Stimulated activated CD4-positive, alpha-beta T cell treated with anti-CD3 and anti-CD28 coated beads, Interleukin-1b, Interleukin-23, amount 100 ng/mL, for 4 hours (primary cell): ENCODE results near the gene MINPP1.
"Not testable (repeated sequence)": the region's sequence is repeated elsewhere in the genome, so short reads cannot be mapped to it uniquely, and the experiment has no call there.

Source experiments
- DNase-seq, 2 donors: peaks; one replicate each; pipeline ENCODE4 v3.0.0-alpha.2; 2020; ENCODE audit warnings: low read depth in 2 of 2

MINPP1 gene

DNA sequence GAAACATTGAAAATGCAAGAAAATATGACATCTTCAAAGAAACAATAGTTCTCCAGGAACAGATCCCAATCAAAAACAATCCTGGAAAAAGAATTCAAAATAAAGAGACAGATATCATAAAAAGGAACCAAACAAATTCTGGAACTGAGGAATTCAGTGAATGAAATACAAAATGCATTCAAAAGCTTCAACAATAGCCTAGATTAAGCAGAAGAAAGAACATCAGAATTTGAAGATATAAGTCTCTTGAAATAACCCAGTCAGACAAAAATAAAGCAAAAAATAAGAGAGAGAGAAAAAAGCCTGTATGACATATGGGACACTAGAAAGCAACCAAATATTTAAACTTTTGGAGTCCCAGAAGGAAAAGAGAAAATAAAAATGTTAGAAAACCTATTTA is 60.3 kb downstream of the MINPP1 start:
- DNase-seq, result no peak

DNA sequence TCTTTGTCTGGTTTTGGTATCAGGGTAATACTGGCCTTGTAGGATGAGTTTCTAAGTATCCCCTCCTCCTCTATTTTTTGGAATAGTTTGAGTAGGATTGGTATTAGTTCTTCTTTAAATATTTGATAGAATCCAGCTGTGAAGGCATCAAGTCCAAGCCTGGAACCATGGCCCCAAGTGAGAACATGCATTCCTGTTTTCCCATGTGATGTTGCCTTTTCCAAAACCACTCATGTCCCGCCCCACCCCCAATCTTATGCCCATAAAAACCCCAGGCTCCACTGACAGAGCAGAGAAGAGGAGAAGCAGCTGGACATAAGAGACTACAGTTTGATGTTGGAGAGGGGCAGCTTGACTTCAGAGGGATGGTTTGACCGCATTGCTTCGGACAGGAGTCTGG is 71.2 kb downstream of the MINPP1 start:
- no peak for DNase-seq

DNA sequence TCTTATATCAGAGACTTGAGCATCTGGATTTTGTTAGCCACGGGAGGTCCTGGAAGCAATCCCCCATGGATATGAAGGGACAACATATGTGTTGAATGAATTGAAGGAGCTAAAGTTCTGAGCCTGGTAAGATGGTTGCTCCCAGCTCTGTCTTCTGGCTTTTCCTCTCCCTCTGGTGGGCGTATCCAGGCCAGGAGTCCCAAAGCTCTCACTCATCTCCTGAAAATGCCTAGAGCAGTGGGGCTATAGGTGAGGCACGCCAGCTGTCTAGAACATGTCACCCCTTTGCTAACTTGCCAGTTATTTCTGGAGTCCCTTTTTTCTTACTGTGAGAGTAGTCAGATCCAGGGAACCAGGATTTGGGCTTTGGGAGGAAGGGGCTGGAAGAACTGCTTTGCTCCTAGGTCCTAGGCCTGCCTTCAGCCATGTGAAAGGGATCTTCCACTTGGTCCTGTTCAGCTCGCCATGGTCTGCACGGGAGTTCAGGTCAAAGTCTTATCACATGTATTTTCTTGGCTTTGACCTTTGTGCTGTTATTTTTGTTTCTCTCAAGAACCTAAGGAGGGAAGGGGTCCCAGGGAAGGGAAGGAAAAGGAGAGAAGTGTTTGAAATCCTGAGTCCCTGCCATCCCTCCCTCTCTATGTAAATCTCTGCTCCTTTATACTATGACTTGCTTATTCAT is 73.6 kb downstream of the MINPP1 start:
- DNase-seq, result no peak

DNA sequence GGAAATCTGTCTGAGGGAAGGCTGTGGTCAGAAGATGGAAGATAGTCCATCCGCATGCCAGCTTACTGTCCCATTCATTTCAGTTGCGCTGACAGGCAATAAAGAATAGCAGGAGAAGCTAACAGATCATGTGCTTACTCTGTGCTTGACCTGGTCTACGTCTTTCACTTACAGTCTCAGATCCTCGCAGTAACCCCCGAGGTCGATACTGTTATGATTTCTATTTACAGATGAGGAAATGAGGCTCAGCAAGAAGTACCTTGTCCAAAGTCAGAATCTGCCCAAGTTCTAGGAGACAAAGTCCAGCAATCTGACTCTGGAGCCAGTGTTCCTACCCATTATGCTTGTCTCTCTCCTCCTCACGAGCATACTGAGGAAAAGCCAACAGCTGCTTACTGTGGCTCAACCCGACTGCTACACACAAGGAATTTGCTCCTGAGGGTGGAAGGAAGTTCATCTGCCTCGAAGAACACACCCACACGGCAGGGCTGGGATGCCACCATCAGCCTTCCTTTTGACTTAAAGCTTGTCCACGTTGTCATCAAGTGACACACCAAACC is 74.2 kb downstream of the MINPP1 start:
- DNase-seq, result no peak

DNA sequence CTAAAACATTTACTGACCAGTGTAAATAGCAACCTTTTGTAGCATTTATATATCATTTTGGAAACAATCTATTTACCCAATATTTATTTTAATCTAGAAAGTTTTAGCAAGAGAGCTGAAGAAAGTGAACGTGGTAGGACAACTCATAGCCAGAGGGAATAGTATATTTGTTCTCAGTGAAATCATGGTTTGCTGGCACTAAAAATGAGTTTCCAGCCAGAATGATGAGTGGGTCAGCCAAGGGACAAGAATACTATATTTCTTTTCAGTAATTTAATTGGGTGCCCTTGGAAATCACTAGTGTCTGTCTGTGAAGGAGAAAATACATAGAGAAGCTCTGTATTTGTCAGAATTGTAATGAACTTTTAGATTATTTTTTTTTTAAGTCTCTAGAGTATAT is 74.9 kb downstream of the MINPP1 start:
- DNase-seq, result no peak

DNA sequence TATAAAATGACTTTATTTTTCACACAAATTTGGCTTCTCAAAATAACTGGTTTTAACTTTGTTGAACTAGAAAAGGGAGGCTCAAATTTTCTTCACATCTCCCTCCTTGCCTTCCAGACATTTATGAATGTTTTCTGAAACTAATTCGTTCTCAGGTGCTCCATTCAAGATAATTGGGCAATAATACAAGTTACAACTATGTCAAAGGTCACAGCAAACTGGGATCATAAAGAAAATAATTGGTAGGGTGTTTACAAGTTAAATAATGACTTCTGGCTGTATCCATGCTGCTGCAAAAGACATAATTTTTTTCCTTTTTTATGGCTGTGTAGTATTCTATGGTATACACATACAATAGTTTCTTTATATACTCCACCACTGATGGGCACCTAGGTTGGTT is 75.3 kb downstream of the MINPP1 start:
- DNase-seq, result no peak

DNA sequence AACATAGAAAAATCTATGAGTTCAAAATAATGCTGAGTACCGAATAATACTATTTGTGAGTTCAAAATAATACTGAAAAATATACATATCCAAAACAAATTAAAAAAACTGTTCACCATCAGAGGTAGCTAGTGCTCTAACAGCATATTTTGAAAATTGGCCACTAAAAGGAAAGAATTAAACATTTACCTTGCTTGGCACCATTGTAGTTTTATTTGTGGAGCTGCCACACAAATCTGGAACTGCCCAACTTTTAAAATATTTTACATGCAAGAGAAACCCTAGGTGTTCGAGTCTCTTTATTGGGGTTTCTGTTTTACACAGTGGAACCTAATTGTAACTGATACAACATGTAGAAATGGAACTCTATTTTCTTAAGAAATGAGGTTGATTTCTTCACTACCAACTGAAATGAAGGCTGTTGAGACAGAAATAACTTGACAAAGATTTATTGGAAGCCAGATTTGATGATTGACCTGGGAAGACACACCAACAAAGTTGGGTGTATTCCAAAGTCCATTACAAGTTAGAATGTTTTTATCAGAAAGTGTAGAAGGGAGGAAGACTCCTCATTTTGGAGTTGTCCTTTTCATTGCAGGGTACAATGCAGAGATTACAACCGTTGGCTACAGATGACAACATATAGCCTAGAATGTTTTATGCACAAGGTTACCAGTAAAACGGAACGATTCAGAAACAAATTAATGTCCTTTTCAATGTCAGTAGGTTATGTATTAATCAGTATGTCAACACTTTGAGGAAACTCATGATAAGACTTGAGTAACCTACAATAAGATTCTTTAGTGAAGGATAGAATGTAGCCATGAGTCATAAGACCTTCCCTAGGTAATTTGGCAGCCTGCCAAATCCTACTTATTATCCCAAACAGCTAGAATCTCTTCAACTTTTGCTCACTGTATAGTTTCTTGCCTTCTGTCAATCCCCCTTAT is 81.1 kb downstream of the MINPP1 start:
- no peak for DNase-seq

DNA sequence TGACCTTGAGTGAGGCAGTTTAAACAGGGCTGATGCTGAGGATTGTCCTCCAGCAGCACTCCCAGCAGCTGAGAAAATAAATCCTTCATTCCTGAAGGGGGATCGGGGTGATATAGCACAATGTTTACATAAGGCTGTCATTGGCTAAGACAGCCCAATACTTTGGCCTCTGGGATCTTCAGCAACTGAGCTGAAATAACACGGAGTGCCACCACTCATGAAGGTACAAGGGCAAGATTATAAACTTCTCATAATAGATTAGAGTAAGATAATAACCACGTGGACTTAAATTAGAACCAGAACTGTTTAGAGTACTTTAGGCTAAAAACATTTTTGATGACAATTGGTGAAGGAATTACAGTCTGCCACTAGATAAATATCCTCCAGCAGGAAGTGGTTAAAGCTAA is 85.0 kb downstream of the MINPP1 start:
- no peak for DNase-seq

DNA sequence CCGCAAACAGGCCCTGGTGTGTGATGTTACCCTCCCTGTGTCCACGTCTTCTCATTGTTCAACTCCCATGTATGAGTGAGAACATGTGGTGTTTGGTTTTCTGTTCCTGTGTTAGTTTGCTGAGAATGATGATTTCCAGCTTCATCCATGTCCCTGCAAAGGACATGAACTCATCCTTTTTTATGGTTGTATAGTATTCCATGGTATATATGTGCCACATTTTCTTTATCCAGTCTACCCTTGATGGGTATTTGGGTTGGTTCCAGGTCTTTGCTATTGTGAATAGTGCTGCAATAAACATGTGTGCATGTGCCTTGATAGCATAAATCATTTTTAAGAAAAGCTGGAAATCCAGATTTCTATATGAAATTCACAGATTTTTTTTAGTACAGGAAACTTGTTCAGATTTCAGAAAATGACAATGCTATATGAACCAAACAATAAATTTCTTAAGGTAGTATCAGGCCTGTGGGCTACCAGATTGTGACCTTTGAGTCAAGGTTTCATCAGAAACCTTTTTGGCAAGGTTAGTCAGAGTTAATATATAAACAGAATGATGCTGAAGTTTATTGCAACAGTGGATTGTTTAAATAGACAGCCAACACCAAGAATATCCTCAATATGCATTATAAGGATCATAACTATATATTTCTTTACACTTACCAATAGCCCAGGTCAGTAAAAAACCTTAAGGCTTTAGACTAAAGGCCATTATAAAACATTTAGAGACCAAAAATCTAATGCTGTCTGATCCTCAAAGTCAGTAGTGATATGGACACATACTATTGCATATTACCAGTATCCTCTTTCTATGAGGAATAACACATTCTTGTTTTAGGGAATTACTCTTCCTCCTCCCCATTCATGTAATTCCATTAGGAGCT is 86.3 kb downstream of the MINPP1 start:
- no peak for DNase-seq

DNA sequence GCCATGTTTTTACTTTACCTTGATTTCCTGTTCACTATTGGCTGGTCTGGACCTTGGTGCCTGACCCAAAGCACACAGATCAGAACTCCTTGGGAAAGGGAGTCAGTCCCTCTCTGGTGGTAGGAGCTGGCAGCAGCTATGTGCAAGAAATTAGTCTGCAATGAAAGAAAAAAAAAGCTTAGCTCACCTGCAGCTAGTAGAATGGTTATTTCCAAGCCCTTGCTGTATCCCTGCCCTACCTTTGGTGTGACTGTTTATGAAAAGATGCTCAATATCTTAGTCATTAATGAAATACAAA is 86.8 kb downstream of the MINPP1 start:
- no peak for DNase-seq

DNA sequence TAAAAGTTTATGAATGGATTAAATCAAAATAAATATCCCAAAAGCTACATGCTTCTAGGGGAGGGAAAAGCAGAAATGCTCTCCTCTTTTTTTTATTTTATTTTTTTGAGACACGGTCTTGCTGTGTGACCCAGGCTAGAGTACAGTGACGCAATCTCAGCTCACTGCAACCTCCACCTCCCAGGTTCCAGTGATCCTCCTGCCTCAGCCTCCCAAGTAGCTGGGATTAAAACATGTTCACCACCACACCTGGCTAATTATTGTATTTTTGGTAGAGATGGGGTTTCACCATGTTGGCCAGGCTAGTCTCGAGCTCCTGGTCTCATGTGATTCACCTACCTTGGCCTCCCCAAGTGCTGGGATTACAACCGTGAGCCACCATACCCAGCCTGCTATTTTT is 88.2 kb downstream of the MINPP1 start:
- DNase-seq, result not testable (repeated sequence)

DNA sequence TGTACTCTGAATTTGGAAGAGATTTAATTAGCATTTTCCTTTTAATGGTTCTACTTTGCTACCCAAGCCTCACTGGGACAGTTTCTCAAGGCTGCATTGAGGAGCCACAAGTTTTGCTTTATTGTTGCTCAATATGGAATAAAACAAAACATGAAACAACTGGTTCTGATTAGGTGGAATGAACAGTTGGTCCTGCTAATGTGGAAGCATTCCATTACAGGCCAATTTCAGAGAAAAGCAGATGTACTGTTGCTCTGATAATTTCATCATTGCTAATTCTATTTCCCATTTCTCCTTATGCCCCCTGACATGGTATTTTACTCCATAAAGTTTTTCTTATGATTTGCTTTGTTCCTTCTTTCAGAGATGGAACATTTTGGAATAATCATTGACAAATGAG is 89.0 kb downstream of the MINPP1 start:
- no peak for DNase-seq

DNA sequence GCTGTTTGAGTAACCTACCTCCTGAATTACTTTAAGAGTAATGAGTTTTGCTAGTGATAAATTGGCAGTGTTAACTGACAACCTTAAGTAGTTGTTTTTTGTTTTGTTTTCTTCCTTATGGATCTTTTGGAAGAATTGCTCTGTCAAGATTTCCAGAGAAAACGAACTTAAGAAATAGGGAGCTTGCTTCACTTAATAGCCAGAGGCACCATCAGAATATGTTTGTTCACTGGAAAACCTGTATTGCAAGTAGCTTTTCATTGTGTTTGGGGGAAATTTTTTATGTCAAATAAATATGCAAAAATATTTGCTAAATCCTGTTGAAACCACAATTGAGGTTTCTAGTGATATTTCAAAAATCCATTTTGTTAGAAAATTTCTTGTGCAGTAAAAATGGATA is 89.5 kb downstream of the MINPP1 start:
- DNase-seq, result no peak

DNA sequence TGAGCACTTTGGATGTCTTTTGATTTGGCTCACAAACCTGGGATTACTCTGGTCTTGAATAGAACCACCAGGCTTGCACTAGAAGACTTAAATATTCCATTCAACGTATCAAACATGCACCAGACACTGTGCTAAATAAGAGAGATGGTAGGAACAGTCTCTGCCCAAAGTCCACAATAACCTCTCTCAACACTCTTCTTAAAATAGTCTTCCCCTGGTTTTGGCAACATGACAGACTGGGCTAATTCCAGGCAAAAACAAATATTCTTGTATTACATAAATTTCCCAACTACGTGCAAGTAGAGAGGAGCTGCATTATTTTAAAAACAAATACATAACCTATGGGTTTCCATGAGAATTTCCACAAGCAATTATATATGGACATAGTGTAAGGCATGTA is 90.2 kb downstream of the MINPP1 start:
- no peak for DNase-seq

DNA sequence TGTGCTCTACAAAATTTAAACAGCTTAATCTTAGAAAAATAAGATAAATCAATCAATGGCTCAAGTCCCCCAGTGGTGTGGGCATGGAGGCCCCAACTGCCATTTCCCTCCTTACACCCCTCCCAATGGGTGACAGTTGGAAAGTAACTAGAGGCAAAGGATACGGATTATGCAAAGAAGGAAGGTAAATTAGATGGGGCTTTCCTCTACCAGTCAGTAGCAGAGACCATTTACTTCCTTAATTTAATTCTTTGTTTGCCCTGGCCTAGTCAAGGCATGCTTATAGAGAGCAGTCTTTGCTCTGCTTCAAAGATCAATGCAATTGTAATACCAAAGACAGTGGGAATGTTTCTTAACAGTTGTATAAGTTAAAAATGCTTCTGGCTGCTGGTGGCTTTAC is 91.7 kb downstream of the MINPP1 start:
- no peak for DNase-seq

DNA sequence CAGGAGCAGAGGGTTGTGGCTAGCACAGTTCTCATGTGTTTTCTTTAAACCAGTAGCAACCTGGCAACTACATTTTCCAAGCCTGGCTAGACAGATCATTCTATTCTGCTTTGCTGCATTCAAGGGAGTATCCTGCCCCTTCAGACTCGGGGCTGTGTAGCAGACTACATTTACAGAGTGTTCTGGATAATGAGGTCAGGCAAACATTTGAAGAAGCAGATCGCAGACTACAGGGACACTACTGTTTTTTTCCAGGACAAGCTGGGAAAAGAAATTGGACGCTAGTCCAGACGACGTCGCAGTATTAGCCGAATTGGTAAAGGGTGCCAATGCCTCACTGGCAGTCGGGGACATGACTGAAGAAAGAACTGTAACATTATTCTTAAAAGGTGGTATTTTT is 94.0 kb downstream of the MINPP1 start:
- DNase-seq, result no peak

DNA sequence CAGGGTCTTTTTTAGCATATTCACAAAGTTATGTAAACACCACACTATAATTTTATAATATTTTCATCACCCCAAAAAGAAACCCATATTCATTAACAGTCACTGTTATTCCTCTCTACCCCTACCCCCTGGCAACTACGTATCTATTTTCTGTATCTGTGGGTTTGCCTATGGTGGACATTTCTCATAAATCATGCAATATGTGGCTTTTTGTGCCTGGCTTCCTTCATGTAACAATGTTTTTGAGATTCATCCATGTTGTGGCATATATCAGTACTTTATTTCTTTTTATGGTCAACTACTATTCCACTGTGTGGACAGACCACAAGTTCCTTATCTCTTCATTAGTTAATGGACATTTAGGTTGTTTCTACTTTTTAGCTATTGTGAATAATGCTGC is 95.9 kb downstream of the MINPP1 start:
- no peak for DNase-seq
